Fibroblast of mammary gland (primary cell): ENCODE data around the gene CELF1.
A peak's percentile ranks its signal among the peaks of the same experiment; 100 is the strongest.

Experiments used
- DNase-seq: peaks from one replicate; pipeline ENCODE4 v3.0.0-alpha.2; 2010; ENCODE audit warnings: low read depth
- H3K4me3 ChIP-seq: 2 replicates; pipeline ENCODE4 v1.5.1; 2011; ENCODE audit warnings: low read depth, mild to moderate bottlenecking, low read length, moderate library complexity; ENCODE audit not compliant: control insufficient read depth
- TF ChIP-seq, protein P1 (sequence below): conservative IDR thresholded peaks from 2 replicates; pipeline ENCODE4 v1.5.1; 2011; ENCODE audit warnings: low read depth, low read length, inconsistent platforms; ENCODE audit not compliant: control insufficient read depth, insufficient read depth

The CELF1 gene

DNA sequence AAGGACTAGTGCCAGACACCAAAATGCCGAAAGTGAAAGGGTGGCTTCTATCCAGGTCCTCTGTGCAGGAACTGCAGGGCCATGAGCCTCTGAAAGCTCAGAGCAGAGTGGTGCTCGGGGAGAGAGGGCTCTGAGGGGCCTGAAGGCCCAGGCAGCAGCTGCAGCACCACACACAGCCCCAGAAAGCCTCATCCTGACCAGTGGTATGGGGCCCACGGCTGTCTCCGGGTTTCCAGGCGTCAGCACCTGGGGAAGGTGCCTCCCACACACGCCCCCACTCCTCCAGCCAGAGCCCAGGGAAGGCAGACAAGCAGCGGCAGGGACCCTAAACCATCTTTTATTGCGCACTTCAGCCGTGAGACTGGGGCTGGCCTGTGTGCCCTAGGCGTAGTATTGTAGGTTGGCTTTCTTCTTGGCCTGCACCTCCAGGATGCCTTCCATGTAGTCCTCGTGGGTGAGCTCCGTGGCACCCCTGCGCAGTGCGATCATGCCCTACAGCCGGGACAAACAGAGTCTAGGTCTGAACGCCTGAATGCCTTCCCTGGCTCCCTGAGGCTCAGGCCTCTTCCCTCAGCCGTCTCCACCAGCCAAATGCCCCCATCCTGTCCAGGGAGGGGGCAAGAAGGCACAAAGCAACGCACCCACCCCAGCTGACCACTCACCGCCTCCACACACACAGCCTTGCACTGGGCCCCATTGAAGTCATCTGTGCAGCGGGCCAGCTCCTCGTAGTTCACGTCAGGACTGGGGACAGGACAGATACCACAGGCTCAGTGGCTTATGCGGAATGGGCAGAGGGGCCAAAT is 134.3 kb downstream of the CELF1 start:
- no peak for DNase-seq
- no peak overlapping the region for H3K4me3 ChIP-seq
- TF ChIP-seq, protein P1, sequence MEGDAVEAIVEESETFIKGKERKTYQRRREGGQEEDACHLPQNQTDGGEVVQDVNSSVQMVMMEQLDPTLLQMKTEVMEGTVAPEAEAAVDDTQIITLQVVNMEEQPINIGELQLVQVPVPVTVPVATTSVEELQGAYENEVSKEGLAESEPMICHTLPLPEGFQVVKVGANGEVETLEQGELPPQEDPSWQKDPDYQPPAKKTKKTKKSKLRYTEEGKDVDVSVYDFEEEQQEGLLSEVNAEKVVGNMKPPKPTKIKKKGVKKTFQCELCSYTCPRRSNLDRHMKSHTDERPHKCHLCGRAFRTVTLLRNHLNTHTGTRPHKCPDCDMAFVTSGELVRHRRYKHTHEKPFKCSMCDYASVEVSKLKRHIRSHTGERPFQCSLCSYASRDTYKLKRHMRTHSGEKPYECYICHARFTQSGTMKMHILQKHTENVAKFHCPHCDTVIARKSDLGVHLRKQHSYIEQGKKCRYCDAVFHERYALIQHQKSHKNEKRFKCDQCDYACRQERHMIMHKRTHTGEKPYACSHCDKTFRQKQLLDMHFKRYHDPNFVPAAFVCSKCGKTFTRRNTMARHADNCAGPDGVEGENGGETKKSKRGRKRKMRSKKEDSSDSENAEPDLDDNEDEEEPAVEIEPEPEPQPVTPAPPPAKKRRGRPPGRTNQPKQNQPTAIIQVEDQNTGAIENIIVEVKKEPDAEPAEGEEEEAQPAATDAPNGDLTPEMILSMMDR = no peak

DNA sequence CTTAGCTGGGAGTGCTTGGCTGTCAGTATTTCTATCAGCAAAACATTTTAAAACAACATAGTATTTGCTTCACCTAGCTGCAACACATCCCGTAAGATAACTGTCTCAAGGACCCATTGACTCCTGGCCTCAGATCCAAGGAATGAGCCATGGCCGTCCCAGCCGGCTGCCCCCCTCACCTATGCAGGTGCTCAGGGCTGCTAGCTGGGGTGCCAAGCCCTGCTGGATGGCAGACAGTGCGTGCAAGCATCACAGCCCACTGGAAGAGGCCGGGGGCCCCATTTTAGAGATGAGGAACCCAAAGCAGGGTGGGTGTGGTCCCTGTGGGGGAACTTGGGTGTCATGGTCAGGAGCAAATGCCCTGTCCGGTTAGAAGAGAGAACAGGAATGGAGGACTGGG is 135.2 kb downstream of the CELF1 start:
- DNase-seq = no peak
- H3K4me3 ChIP-seq = no peak overlapping the region
- TF ChIP-seq, protein P1 = no peak

DNA sequence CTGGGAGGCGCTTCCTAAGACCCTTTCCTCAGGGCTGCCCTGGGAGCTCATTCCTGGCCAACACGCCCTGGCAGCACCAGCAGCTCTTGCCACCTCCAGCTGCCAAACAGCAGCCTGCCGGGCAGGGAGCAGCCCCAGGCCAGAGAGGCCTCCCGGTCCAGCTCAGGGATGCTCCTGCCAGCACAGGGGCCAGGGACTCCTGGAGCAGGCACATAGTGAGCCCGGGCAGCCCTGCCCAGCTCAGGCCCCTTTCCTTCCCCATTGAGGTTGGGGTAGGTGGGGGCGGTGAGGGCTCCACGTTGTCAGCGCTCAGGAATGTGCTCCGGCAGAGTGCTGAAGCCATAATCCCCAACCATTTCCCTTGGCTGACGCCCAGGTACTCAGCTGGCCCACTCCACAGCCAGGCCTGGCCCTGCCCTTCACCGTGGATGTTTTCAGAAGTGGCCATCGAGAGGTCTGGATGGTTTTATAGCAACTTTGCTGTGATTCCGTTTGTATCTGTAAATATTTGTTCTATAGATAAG is 136.9 kb downstream of the CELF1 start:
- no peak overlapping the region for H3K4me3 ChIP-seq
- peak; percentile 95 for DNase-seq
- TF ChIP-seq, protein P1 = no peak
